LNCAP (cell line): ENCODE results near the gene PPP1R27.

ENCODE experiments used
- TF ChIP-seq, protein P1 (sequence below): fragments of 450-650 bp; IDR thresholded peaks from 2 replicates; pipeline ENCODE4 v1.5.1; 2017; ENCODE audit warnings: mild to moderate bottlenecking

The PPP1R27 gene

DNA sequence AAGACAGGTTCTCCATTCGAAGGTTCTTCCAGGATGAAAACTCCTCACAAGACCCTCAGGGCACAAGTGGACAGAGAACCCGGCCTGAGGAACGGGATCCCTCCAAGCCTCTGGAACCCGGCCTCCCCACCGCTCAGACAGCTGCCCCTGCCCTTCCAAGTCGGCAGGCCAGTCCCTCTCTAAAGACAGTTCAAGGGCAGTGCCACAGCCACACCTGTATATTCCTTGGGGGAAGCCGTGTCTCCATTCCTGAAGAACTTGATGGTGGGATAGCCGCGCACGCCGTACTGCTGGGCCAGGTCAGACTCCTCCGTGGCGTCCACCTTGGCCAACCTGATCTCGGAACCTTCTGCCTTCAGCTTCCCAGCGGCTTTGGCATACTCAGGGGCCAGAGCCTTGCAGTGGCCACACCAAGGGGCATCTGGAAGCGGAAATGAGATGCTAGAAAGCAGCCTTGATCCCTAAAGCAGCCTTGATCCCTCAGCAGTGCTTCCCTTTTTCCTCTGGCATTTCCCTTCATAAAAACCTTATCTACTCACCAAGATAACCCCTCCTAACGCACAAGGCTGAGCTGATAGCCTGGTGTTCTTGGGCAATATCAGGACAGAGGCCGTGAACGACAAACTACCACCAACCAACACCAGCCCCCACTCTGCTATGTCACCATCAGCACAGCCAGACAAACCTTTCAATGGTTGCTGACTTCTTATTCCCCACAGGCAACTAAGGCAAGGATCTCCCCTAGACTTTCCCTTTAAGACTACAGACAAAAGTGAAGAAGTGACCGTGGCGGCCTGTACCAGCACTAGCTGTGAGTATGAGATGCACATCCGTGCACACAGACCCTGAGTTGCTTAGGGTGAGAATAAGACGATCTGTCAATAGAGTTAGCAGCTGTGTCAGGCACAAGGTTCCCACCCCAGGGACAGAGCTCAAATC lies 24.4 kb upstream of the PPP1R27 start:
- TF ChIP-seq, protein P1, sequence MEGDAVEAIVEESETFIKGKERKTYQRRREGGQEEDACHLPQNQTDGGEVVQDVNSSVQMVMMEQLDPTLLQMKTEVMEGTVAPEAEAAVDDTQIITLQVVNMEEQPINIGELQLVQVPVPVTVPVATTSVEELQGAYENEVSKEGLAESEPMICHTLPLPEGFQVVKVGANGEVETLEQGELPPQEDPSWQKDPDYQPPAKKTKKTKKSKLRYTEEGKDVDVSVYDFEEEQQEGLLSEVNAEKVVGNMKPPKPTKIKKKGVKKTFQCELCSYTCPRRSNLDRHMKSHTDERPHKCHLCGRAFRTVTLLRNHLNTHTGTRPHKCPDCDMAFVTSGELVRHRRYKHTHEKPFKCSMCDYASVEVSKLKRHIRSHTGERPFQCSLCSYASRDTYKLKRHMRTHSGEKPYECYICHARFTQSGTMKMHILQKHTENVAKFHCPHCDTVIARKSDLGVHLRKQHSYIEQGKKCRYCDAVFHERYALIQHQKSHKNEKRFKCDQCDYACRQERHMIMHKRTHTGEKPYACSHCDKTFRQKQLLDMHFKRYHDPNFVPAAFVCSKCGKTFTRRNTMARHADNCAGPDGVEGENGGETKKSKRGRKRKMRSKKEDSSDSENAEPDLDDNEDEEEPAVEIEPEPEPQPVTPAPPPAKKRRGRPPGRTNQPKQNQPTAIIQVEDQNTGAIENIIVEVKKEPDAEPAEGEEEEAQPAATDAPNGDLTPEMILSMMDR = no peak

GRCh38 chr17:81858170-81858966 lies 23.5 kb upstream of the PPP1R27 start:
- TF ChIP-seq, protein P1 = no peak

DNA sequence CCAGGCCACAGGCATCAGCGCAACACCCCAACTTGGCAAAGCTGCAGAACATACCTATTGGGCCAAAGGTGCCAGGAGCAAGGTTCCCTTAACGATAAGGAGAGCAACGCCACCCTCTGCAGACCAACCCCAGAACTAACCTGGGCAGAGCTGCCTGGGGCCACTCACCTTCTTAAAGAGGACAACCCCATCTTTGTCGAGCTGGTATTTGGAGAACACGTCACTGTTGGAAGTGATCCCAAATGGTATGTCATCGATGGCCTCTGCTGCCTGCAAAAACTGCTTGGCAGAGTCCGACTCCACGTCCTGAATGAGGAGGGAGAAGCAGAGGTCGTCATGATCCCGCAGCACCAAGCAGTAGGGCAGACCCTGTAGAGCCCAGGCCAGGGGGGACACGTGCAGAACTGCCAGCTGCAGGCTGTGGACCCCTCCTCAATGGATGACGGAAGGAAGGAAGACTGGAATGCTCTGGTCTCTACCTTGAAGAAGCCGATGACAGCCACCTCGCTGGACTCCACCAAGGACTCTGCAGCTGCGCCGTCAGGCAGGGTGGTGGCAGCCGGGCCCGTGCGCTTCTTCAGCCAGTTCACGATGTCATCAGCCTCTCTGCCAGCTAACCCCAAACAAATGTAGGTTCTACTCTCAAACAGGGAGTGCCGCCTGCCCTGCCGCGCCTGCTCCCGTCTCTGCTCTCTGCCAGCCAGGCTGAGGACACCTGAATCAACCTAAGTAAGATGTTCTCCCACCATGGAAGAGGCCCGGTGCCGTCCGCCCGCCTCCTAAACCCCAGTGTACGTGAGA lies 20.3 kb upstream of the PPP1R27 start:
- TF ChIP-seq, protein P1 = peak; percentile 37; the same call in 1 of the 2 replicates

- TF ChIP-seq, protein P1 = no peak
These were observed 17.4 kb upstream of the PPP1R27 start for GRCh38 chr17:81852237-81852636.

- TF ChIP-seq, protein P1 = no peak
These were observed 16.6 kb upstream of the PPP1R27 start for GRCh38 chr17:81851423-81851822.

- TF ChIP-seq, protein P1 = no peak
These were observed 14.6 kb upstream of the PPP1R27 start for GRCh38 chr17:81849457-81849856.
